Stimulated activated CD8-positive, alpha-beta memory T cell treated with anti-CD3 and anti-CD28 coated beads, Interleukin-7, amount 100 ng/mL, for 48 hours (primary cell): ENCODE results near the gene NFIL3.
"Not testable (repeated sequence)": the region's sequence is repeated elsewhere in the genome, so short reads cannot be mapped to it uniquely, and the experiment has no call there.

Experiments
- DNase-seq, 2 donors: peaks; one replicate each; pipeline ENCODE4 v3.0.0-alpha.2; 2020; ENCODE audit warnings: low read depth in 1 of 2; ENCODE audit errors: extremely low read depth in 1 of 2

Gene NFIL3, protein sequence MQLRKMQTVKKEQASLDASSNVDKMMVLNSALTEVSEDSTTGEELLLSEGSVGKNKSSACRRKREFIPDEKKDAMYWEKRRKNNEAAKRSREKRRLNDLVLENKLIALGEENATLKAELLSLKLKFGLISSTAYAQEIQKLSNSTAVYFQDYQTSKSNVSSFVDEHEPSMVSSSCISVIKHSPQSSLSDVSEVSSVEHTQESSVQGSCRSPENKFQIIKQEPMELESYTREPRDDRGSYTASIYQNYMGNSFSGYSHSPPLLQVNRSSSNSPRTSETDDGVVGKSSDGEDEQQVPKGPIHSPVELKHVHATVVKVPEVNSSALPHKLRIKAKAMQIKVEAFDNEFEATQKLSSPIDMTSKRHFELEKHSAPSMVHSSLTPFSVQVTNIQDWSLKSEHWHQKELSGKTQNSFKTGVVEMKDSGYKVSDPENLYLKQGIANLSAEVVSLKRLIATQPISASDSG

DNA sequence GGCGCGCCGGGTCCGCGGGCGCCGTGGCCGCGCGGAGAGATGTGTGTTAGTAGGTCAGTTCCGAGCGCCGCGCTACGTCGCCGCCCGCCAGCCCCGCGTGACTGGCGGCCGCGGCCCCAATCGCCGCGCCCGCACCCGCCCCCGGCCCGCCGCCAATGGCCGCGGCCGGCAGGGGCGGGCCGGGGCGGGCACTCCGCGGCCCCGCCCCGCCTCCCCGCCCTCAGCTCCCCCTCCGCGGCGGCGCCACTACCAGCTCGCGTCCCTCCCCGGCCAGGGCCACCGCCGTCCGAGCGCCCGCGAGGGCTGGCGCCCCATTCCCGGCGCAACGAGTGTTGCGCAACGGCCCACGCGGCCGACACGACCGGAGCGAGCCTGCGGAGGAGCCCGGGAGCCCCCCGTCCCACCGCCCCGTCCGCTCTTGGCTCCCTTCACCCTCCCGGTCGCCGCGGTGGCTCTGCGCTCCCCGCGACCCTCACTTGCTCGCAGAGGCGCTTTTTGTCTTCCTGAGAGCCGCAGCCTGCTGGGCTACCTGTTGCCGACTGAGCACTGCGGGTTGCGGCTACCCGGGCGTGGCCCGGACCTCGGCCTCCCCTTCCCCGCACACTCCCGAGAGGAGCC, at the start of gene NFIL3:
Gene NFIL3, minus strand, starts transcription at position 48 of the 618 bp plus-strand sequence. CDS start 13,098 bp downstream, outside the sequence.
- DNase-seq = peak in 1 of 2 donors; percentile 63

DNA sequence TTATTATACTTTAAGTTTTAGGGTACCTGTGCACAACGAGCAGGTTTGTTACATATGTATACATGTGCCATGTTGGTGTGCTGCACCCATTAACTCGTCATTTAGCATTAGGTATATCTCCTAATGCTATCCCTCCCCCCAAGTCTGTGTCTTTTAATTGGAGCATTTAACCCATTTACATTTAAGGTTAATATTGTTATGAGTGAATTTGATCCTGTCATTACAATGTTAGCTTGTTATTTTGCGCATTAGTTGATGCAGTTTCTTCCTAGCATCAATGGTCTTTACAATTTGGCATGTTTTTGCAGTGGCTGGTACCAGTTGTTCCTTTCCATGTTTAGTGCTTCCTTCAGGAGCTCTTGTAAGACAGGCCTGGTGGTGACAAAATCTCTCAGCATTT, 47.9 kb upstream of the NFIL3 start:
- DNase-seq = not testable (repeated sequence)

DNA sequence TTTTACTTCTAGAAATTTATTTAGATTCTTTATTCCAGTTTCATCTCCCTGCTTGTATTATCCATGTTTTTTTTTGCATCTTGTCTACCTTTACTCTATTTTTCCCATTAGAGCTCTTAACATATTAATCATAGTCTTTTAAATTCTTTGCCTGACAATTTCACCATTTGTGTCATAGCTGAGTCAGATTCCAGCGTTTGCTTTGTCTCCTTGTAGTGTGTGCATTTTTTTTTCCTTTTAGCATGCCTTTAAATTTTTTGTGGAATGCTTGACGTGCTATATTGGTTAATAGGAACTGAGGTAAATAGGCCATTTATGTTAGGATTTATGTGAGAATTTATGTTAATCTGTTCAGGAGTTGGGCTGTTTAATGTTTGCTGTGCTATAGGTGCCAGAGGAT, 41.8 kb upstream of the NFIL3 start:
- no peak for DNase-seq

DNA sequence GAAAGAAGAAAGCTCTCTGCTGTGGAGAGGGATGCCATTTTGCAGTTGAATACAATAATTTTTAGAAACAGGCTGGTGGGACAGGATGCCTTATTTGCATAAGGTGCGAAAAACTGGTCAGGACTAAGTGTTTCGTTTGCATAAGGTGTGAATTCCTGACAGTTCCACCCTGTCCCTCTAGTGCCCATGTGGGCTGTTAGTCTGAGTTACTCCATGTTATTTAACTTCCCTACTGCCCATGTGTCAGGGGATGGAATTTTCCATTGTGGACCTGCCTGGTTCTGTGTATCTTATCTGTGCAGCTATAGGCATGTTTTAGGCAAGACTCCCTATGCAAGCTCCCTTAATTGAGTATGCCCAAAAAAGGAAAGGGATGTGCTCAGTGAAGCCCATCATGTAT, 35.3 kb upstream of the NFIL3 start:
- DNase-seq = no peak

DNA sequence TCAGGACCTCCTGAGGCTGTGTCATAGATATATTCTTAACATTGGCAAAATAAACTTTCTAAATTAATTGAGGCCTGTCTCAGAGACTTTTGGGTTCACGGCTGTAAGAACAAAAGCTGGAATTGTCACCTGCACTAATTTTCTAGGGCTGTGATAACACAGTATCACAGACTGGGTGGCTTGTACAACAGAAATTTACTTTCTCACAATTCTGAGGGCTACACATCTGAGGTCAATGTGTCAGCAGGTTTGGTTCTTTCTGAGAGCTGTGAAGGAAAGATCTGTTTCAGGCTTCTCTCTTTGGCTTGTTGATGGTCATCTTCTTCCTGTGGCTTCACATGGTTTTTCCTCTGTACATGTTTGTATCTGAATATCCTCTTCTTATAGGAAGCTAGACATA, 29.2 kb upstream of the NFIL3 start:
- no peak for DNase-seq

DNA sequence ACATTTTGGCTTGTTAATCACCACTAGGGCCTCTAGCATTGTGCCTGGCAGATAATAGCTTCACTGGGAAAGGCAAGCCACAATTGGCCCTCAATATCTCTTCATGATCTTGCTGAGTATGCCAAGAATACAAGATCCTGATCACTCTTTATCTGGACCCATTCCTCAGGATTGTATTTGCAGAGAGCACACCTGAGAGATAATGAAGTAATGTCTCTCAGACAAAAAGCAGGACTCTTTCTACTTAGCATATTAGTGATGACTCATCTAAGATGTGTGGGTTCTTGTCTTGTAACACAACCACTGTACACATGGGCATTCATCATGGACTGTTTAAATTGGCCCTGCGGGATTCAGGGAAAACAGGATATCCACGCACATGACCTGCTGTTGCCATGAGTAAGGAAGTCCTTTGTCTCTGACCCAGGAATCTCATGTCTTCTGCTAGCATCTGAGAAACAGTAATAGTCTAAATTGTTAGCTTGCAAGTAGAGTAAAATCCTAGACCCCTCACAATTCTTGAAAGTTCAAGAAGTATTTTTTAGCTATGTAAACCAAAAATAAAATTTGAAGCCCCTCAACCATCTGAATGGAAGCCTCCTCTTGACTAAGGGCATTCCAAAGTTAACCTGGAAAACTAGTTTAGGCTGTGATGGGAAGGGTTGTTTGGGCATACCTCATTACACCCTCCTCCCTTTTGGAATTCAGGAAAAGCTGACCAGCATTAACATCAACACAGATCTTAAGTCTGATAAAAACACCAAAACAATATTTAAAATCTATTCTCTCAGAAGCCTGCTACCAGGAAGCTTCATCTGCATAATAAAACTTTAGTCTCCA, 28.0 kb upstream of the NFIL3 start:
- no peak for DNase-seq

DNA sequence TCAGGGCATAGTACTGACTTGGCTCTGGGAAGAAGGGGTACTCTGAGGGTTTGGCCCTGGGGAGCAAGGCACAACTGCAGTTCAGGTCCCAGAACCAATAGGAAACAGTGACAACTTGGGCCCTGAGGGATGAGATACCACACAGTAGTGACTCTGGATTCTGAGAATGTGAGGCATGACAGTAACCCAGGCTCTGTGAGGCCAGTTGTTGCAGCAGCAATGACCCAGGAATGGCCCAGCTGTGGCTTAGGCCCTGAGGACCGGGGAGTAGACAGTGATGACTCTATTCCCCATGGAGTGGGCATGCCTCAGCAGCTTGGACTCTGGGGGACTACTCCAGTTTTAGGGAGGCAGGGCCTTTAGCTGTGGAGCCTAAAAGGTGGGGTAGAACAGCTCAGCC, 21.5 kb upstream of the NFIL3 start:
- no peak for DNase-seq

DNA sequence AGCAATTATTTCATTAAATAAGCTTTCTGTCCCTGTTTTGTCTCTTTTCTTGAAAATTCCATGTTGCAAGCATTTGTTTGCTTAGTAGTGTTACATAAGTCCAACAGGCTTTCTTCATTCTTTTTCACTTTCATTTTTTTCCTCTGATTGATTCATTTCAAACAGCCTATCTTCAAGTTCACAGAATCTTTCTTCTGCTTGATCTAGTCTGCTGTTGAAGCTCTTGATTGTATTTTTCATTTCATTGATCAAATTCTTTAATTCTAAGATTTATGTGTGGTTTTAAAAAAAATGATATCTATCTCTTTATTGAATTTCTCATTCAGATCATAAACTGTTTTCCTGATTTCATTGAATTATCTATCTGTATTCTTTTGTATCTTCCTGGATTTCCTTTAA, 20.4 kb upstream of the NFIL3 start:
- DNase-seq = no peak

DNA sequence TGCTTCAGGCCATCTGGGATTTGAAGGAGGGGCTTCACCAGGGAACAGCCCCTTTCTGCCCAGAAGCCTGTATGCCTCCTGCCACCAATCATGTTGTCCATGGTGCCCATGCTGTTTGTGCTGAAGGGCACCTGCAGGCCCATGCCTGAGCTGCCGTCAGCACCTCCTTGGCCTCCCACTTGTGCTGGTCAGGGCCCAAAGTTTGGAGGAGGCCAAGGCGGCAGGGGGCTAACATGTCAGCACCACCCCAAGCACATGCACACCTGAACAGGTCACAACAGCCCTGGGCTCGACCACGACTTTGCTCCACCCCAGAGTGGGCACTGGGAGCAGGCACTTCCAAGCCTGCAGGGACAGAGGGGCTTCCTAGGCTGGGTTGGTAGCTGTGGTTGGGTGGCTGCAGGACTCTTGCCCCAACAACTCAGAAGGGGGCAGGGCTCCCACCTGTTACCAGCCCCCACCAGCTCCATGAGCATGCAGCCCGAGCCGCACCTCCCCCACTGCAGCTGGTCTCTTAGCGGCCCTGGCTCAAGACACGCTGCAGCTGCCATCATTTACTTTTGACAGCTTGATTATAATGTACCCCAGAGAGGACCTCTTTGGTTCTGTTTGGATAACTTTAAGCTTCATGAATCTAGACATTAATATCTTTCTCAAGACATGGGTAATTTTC, 19.8 kb upstream of the NFIL3 start:
- DNase-seq = no peak

DNA sequence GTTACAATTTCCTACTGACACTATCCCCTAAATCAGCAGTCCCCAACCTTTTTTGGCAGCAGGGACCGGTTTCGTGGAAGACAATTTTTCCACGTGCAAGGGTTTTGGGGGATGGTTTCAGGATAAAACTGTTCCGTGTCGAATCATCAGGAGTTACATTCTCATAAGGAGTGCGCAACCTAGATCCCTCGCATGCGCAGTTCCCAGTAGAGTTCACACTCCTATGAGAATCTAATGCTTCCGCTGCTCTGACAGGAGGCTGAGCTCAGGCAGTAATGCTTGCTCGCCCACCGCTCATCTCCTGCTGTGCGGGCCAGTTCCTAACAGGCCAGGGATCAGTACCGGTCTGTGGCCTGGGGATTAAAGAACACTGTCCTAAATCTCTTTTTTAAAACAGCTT, 13.2 kb upstream of the NFIL3 start:
- no peak for DNase-seq

DNA sequence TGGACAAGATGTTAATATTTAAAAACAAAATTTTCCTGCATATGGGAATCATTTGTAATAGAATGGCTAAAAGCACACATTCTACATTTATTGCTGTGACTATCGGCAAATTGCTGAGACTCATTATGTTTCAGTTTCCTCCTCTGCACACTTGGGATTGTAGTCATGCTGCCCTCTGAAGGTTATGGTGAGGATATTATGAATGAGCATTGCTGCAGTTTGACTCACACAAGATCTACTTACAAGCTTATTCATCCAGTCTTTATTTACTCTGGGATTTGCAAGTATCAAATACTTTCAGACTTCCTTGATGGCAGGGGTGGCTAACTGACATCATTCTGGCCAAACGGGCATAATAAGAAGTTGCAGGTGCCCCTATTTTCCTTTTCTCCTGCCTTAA, 9.5 kb upstream of the NFIL3 start:
- DNase-seq = no peak

DNA sequence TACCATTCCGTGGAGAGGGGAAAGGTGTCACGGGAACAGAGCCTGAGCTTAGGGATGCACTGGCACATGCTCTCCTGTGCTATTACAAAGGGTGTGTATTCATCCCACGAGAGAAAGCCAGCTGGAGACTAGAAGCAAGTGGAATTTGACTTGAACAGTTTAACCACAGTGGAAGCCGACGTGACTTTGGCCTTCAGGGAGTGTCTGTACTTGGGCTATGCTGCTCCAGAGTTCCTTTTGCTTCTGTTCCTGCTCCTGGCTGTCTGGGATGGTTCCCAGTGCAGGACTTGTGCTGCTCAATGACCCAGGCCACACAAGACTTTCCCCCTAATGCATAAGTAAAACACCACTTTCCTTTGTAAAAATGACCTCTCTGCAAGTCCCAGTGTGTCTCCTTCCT, 7.9 kb upstream of the NFIL3 start:
- DNase-seq = no peak

DNA sequence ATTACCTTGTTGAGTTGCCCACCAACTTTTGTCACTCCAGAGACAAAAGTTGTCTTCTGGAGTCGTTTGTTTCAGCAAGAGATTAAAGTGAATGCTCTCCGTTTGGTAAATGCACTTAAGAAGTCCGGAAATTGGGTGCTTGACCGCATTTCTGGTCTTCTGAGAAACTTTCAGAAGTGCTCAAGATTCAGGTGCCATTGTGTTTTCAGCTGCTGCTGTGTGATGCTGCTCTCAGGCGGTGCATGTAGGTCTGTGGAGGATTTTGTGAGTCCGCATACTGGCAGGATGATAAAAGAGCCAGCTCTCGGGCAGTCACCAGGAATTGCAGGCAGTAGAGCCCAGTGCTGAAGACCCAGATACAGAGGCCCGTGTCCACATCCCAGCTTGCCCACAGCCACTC, 5.9 kb upstream of the NFIL3 start:
- no peak for DNase-seq

DNA sequence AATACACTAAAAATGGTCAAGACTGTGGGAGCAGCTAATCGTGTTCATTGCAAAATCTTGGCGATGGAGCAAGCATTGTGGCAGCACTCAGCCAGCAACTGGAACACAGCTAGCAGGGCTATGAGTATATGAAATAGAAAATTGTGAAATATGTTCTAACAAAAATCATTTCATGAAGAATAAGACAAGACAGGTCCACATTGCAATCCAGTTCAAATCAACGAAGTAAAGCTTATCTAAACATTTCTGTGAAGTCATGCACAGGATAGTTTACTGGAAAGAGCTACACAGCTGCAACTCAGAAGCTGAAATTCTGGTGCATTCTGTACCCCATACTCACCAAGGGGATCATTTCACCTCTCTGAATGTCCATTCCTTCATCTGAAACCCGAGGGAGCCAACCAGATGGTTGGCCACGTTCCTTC, 5.3 kb upstream of the NFIL3 start:
- no peak for DNase-seq

DNA sequence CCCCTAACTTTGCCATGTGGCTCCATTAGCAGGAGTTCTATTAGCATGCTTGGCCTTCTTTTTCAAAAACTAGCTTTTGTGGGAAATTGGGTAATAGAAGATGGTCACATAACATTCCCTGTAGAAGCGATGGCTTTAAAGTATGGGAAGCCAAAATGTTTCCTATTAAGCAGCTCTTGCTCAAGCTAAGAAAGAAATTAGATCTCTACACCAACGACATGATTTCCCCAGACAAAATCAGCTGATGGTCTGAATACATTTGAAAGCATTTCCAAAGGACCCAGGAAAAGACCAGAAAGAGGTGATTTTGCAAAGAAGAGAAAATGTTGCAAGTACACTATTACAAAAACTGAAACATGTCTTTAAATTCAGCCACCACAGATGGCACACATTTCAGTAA, 4.8 kb upstream of the NFIL3 start:
- no peak for DNase-seq

DNA sequence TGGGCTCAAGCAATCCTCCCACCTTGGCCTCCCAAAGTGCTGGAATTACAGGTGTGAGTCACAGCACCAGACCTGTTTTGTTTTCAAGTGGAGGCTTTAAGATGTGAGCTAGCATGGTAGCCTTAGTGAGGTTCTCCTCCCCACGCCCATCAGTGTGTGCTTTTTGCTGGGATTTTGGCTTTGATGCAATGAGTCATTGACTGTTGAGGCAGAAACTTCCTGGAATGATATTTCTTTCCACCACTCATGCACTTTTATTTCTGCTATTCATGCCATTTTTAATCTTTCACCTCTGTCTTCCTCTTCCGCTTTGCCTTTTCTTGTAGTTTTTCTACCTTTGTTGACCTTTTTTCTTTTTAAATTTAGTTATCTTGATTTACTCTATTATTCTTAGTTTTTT, 4.2 kb upstream of the NFIL3 start:
- DNase-seq = no peak

DNA sequence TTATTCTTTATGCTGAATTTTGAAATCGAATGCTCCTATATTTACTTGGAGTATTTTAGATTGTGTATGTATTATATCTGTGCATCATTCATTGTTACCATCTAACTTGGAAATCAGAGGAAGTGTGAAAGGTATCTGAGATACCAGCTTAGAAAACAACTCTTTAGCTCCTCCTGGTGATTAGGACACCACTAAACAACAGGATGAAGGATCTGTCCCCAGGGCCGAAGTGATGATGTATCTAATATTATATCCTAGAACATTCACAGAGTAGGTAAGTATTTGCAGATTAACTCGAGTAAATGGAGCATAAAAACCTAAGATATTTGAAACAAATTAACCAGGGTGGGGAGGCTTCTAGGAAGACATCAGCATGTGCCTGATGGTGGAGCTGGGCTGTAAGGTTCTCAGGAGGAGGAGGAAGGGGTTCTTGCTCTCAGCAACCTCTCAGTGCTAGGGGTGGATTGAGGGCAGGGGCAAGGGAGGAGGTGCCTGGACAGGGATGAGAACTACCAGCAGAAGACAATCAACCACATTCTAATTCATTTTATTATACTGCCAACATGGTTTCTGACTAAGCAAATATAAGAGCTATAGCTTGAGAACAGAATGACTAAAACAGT, 2.6 kb upstream of the NFIL3 start:
- no peak for DNase-seq

DNA sequence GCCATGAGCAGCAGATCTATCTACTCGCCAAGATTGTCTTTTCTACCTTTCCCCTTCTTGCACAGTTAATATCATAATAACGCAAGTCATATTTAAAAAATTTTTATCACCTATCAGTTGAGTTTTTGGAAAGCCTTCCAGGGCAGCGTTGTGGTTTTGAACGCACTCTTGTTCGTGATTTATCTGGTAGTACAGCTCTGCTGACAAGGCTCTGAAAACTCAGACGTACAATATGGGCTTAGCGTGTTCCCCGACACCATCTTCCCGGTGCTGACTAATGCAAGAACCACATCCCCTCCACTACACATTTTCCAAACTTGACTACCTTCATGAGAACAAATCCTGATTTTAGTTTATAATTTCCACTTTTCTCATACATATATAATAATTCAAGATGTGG, 1.6 kb upstream of the NFIL3 start:
- DNase-seq = no peak

DNA sequence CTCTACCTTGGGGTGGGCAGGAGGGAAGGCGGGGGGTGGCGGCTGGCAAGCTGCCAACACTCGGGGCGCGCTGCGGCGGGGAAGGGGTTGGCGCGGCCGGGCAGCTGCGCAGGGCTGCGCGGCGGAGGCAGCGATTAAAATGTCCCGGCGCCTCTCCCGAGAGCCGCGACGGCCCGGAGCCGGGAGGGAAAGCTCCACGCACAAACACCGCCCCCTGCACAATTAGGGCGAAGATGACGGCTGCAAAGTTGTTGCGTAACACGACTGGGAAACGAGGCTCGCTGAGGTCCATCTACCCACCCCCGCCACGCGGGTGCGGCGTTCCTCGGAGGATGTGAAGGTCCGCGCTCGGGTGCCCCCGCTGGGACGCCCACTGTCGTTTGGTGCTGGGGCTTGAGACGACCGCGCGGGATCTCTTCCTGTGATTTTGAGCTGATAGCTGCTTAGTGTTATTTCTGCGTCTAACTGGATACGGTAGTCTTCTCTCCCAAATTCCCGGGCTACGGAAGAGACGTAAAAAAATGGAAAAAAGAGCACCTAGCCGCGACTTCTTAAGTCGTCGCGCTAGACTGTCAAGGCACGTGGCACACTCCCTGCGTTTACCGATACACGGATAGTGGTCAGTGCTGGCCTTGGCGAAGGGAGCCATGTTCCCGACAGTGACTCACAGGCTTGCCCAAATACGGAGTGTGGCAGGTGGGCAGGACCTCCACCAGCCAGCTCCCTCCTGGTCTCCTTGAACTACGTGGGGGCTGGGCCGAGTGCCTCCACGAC, 958 bp upstream of the NFIL3 start:
- peak; percentile 46 to 76 for DNase-seq
